Measurements from ENCODE around the gene CFAP97D1.

CFAP97D1 gene

GRCh38 chr17:43799047-43799446 lies 18.8 kb downstream of the CFAP97D1 start:
- no peak for DNase-seq (ENCODE audit: low read depth)

GRCh38 chr17:43800736-43801135 lies 20.5 kb downstream of the CFAP97D1 start:
- DNase-seq (ENCODE audit: low read depth): no peak

GRCh38 chr17:43801844-43802243 lies 21.6 kb downstream of the CFAP97D1 start:
- no peak for DNase-seq (ENCODE audit: low read depth)

GRCh38 chr17:43803758-43804157 lies 23.5 kb downstream of the CFAP97D1 start:
- DNase-seq (ENCODE audit: low read depth): no peak

DNA sequence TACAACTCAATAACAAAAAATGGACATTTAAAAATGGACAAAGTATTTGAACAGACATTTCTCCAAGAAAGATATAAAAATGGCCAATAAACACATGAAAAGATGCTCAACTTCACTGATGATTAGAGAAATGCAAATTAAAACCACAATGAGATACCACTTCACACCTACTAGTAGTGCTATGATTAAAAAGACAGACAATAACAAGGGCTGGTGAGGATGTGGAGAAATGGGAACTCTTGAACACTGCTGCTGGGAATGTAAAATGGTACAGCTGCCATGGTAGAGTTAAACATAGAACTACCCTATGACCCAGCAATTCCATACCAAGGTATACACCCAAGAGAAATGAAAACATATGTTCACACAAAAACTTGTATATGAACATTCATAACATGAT lies 24.9 kb downstream of the CFAP97D1 start:
- no peak for DNase-seq (ENCODE audit: low read depth)

- no peak for DNase-seq (ENCODE audit: low read depth)
These were observed 27.8 kb downstream of the CFAP97D1 start for GRCh38 chr17:43808076-43808475.

- DNase-seq (ENCODE audit: low read depth): no peak
These were observed 28.9 kb downstream of the CFAP97D1 start for GRCh38 chr17:43809121-43809520.

DNA sequence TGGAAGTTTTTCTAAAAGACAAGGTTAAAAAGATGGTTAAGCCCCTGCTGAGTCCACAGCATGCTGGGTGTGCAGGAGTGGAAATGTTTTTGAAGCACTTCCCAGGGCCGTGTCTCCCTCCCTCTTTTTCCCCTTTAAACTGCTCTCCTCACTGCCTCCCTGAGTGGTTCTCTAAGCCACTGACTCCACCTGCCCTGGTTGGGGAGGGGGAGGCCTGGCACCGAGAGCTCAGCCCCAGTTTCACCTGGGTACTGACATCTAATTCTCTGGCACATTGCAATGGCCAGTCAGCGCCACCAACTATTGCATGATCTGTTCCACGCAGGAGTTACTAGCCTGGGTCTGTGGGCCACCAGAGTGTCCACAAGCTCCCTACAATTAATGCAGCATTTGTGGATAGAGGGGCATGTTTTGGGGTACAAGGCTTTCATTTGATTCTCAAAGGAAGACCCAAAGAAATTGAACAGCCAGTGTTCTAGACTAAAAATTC lies 30.0 kb downstream of the CFAP97D1 start:
- no peak for DNase-seq (ENCODE audit: low read depth)

GRCh38 chr17:43810823-43811222 lies 30.6 kb downstream of the CFAP97D1 start:
- no peak for DNase-seq (ENCODE audit: low read depth)

GRCh38 chr17:43812396-43813265 lies 32.4 kb downstream of the CFAP97D1 start:
- DNase-seq (ENCODE audit: low read depth): no peak

DNA sequence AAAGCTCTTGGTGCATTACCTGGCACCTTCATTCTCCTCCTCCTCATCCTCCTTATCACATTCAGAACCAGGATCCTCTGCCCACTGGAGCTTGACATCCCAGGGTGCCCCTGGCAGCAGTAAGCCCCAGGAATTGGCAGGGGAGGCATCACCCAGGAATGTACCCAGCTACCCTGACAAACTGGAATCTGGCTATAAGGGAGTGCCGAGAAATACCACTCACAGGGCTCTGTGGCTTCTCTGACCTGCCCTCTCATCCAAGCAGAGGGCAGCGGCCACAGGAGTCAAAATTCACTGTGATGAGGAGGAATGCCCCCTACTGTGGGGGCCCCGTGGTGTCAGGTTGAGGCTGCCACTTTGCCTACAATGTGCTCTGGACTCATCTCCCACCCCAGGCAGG lies 33.2 kb downstream of the CFAP97D1 start:
- no peak for DNase-seq (ENCODE audit: low read depth)

DNA sequence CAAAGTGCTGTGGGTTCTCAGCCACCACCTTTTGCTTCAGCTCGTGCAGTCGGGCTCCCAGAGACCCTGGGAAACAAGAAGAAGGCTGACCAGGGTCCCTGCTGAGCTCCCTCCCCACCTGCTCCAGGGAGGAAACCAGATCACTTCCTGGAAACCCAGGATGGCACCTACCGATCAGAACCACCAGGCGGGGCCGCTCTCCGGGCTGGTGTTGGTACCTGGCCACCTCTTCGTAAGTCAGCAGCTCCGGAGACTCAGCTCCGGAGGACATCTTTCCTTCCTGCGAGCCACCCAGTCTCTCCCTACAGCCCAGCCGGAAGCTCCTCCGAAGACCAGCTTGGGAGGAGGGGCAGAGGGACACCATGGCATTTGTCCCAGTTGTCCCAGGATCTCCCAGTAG lies 33.8 kb downstream of the CFAP97D1 start:
- DNase-seq (ENCODE audit: low read depth): no peak

GRCh38 chr17:43814714-43815113 lies 34.5 kb downstream of the CFAP97D1 start:
- DNase-seq (ENCODE audit: low read depth): no peak

GRCh38 chr17:43816336-43817320 lies 36.4 kb downstream of the CFAP97D1 start:
- DNase-seq (ENCODE audit: low read depth): no peak

- no peak for DNase-seq (ENCODE audit: low read depth)
These were observed 37.6 kb downstream of the CFAP97D1 start for GRCh38 chr17:43817826-43818225.

DNA sequence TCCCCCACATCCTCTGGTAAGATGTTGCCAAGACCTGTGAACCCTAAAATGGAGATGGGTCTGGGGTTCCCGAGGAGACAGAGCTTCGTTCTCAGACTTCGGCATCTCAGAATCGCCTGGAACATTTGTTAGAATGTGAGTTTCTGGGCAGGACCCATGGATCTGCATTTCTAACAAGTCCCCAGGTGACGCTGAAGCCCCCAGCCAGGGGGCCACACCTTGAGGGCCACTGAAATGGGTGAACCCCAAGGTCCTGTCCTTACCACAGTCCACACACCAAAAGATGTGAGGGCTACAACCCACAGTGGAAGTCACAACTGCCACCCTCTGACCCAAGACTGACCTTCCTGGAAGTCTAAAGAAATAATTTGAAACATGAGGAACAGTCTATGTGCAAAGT lies 38.7 kb downstream of the CFAP97D1 start:
- no peak for DNase-seq (ENCODE audit: low read depth)

- DNase-seq (ENCODE audit: low read depth): no peak
These were observed 40.5 kb downstream of the CFAP97D1 start for GRCh38 chr17:43820759-43821158.

DNA sequence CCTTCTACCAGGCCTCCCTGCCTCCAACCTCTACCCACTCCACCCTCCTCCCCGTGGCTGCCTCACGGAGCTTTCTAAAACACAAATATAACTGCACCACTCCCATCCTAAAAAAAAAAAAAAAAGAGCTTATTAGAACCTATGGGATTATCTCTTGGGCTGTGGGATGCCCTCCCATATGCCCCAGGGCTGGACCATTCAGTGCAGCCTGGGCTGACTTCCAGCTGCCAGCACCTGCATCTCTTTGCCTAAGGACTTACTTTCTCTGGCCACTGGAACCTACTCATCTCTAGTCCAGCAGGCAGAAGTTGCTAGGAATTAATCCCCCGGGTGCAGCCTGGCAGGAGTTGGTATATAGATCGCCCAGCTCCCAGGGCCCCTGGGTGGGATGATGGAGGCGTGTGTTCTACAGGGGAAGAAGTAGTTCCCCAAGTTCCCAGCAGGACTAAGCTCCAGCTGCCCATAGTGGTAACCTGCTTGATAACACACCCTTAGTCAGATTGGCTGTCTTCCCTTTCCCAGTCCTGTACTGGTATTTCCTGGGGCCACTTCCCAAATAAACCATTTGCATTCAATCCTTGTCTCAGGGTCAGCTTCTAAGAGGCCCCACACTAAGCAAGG lies 42.4 kb downstream of the CFAP97D1 start:
- DNase-seq (ENCODE audit: low read depth): no peak

DNA sequence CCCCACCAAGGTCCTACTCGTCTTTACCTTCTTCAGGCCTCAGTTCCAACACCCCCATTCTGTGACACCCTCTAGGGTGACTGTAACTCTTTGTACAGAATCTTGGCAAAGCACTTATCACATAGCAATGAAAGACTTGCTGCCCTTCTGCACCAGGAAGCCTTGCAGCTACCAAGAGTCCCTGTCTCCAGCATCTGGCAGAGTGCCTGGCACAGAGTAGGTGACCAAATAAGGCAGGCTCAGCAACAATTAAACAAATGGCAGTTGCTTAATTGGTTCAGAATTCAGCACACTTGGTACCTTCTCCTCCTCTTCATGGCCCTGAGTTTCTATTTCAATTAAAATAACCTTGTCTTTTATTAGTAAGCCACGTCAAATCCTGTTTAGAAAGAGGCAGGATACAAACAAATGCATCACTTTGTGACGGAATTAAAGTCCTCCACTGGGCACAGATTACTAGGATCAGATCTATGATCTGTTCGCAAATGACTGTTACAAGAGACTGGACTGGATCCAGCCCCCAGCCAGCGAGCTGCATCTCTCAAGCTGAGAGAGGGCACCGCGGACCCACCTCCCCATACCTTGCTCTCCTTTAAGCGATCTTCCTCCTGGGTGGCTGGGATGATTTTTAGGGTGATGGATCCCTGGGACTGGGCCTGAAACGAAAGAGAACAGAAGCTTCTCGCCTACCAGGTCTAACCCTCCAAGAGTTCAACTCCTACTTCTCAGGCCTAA lies 43.3 kb downstream of the CFAP97D1 start:
- DNase-seq (ENCODE audit: low read depth): no peak

DNA sequence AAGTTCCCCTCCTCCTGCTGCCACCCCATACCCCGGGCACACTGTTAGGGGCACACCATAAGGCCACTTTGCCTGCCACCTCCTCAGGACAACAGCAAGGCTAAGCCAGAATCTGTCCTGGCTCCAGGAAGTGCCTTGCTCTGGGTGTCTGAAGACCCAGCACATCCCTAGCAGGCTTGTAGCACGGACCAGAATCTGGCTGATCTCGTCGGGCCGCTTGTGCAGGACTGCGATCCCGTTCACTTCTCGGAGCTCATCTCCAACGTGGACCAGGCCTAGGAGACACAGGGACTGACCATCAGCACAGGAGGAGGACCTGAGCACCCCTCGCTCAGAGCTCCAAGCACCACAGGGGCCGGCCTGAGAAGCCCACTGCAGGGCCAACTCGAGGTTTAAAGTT lies 45.3 kb downstream of the CFAP97D1 start:
- DNase-seq (ENCODE audit: low read depth): no peak

GRCh38 chr17:43826206-43826605 lies 46.0 kb downstream of the CFAP97D1 start:
- no peak for DNase-seq (ENCODE audit: low read depth)

- DNase-seq (ENCODE audit: low read depth): no peak
These were observed 47.4 kb downstream of the CFAP97D1 start for GRCh38 chr17:43827596-43827995.
